Measurements from ENCODE around the gene AGPS. TPM values are rescaled to one million over a fixed set of nuclear protein-coding genes. Genes with fewer than 3 reads are reported as not detected.

AGPS gene
- total and polyA plus RNA-seq, 9 of the 15 experiments (the other 6 are each of a cell fraction or from before 2014, with no cell fraction given): 15.5 to 211 (median 63.1) TPM

DNA sequence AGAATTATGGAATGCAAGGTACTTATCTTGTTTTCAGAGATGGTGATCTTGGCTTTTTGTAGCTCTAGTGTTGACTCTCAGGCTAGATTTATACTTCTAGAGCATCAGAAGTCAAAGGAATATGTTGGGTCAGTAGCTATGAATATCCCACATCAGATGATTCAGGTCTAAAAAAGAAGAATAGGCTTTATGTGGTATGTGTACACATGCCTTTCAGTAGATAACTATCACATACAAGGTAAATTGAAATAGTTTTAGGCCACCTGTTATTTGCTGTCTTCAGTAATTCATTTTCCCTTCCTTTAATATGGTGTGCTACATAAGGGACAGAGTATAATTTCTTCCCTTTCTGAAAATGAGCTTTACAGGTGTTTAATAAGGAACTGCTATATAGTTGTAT lies 142.4 kb downstream of the AGPS start:
- in situ Hi-C loops (cut with MboI): no loop called here
- no peak for TF ChIP-seq BRD4 (IDR thresholded peaks at IDR 0.05)
- no peak for TF ChIP-seq EHMT2 (IDR thresholded peaks at IDR 0.05)
- TF ChIP-seq HDAC3 (IDR thresholded peaks at IDR 0.05; ENCODE audit: borderline replicate concordance, partially characterized antibody): no peak
- TF ChIP-seq, protein P1, sequence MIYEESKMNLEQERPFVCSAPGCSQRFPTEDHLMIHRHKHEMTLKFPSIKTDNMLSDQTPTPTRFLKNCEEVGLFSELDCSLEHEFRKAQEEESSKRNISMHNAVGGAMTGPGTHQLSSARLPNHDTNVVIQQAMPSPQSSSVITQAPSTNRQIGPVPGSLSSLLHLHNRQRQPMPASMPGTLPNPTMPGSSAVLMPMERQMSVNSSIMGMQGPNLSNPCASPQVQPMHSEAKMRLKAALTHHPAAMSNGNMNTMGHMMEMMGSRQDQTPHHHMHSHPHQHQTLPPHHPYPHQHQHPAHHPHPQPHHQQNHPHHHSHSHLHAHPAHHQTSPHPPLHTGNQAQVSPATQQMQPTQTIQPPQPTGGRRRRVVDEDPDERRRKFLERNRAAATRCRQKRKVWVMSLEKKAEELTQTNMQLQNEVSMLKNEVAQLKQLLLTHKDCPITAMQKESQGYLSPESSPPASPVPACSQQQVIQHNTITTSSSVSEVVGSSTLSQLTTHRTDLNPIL (CRISPR knock-in tag; IDR thresholded peaks at IDR 0.05): no peak
- TF ChIP-seq ZNF75A (CRISPR knock-in tag; IDR thresholded peaks at IDR 0.05): no peak
- no peak for TF ChIP-seq FOXP1 (CRISPR knock-in tag; IDR thresholded peaks at IDR 0.05)
- TF ChIP-seq NFE2 (IDR thresholded peaks at IDR 0.05; ENCODE audit: low read depth): no peak
- no peak for TF ChIP-seq ZNF140 (CRISPR knock-in tag; IDR thresholded peaks at IDR 0.05)
- TF ChIP-seq, protein P2, sequence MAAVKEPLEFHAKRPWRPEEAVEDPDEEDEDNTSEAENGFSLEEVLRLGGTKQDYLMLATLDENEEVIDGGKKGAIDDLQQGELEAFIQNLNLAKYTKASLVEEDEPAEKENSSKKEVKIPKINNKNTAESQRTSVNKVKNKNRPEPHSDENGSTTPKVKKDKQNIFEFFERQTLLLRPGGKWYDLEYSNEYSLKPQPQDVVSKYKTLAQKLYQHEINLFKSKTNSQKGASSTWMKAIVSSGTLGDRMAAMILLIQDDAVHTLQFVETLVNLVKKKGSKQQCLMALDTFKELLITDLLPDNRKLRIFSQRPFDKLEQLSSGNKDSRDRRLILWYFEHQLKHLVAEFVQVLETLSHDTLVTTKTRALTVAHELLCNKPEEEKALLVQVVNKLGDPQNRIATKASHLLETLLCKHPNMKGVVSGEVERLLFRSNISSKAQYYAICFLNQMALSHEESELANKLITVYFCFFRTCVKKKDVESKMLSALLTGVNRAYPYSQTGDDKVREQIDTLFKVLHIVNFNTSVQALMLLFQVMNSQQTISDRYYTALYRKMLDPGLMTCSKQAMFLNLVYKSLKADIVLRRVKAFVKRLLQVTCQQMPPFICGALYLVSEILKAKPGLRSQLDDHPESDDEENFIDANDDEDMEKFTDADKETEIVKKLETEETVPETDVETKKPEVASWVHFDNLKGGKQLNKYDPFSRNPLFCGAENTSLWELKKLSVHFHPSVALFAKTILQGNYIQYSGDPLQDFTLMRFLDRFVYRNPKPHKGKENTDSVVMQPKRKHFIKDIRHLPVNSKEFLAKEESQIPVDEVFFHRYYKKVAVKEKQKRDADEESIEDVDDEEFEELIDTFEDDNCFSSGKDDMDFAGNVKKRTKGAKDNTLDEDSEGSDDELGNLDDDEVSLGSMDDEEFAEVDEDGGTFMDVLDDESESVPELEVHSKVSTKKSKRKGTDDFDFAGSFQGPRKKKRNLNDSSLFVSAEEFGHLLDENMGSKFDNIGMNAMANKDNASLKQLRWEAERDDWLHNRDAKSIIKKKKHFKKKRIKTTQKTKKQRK (IDR thresholded peaks at IDR 0.05; ENCODE audit: borderline replicate concordance, low read depth, low read length): no peak
- TF ChIP-seq ZNF76 (CRISPR knock-in tag; IDR thresholded peaks at IDR 0.05; ENCODE audit: borderline replicate concordance): no peak
- TF ChIP-seq RBFOX2 (IDR thresholded peaks at IDR 0.05; ENCODE audit: low read depth, low read length): no peak
- TF ChIP-seq GATAD2B (IDR thresholded peaks at IDR 0.05; ENCODE audit: borderline replicate concordance): no peak
- TF ChIP-seq, protein P3, sequence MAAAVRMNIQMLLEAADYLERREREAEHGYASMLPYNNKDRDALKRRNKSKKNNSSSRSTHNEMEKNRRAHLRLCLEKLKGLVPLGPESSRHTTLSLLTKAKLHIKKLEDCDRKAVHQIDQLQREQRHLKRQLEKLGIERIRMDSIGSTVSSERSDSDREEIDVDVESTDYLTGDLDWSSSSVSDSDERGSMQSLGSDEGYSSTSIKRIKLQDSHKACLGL (CRISPR knock-in tag; IDR thresholded peaks at IDR 0.05; ENCODE audit: borderline replicate concordance, poor library complexity, severe bottlenecking): no peak
- TF ChIP-seq ILF3 (IDR thresholded peaks at IDR 0.05; ENCODE audit: borderline replicate concordance): no peak
- no peak for TF ChIP-seq SREBF1 (IDR thresholded peaks at IDR 0.05; ENCODE audit: borderline replicate concordance, low read depth, low read length)
- no peak for TF ChIP-seq RNF2 (IDR thresholded peaks at IDR 0.05)
- TF ChIP-seq, protein P4, sequence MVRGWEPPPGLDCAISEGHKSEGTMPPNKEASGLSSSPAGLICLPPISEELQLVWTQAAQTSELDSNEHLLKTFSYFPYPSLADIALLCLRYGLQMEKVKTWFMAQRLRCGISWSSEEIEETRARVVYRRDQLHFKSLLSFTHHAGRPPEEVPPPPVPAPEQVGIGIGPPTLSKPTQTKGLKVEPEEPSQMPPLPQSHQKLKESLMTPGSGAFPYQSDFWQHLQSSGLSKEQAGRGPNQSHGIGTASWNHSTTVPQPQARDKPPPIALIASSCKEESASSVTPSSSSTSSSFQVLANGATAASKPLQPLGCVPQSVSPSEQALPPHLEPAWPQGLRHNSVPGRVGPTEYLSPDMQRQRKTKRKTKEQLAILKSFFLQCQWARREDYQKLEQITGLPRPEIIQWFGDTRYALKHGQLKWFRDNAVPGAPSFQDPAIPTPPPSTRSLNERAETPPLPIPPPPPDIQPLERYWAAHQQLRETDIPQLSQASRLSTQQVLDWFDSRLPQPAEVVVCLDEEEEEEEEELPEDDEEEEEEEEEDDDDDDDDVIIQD (CRISPR knock-in tag; IDR thresholded peaks at IDR 0.05): no peak
- H3K9ac ChIP-seq (ENCODE audit: insufficient read depth in 1 of 2, low read depth in 2 of 2, low read length in 2 of 2): no peak overlapping the region
- H3K4me1 ChIP-seq (replicated peaks in 1 of 2; ENCODE audit: control insufficient read depth in 2 of 2, insufficient read depth in 2 of 2, low read length in 2 of 2): no peaks in the 10 kb centered on the region
- no peaks in the 10 kb centered on the region for H3K79me2 ChIP-seq (ENCODE audit: control insufficient read depth, insufficient read depth, low read length)
- H3K9me3 ChIP-seq (replicated peaks; ENCODE audit: control insufficient read depth, insufficient read depth, low read depth, low read length): no peaks in the 10 kb centered on the region
- BruUV-seq (replicated peaks): no TSS peak
- H4K20me1 ChIP-seq (replicated peaks; ENCODE audit: control insufficient read depth, insufficient read depth, low read length): no peaks in the 10 kb centered on the region
- no peak for ATAC-seq
- DNase-seq (ENCODE audit: extremely low read depth in 1 of 4, low spot score in 3 of 4): no peak
- ChIA-PET POLR2A (interaction anchor here (1.0 to 1.1 kb wide), 2 partner anchors 12 to 14 kb away, joined by 3 read pairs; no protein-coding TSS in a partner anchor), CTCF (ENCODE audit: low intra/inter-chr PET ratio) (no interaction called here)
- H3K4me3 ChIP-seq: no peak overlapping the region
- H2AFZ ChIP-seq (ENCODE audit: low read depth, low read length): no peak overlapping the region
- peaks cover 12% of the 10 kb centered on the region; the same call in 2 of the 3 replicates for H3K36me3 ChIP-seq (ENCODE audit: control insufficient read depth, insufficient read depth, low read length)
- H3K27me3 ChIP-seq (ENCODE audit: control insufficient read depth in 2 of 2, insufficient read depth in 2 of 2, low read length in 2 of 2): no peaks in the 10 kb centered on the region
- H3K9me1 ChIP-seq (ENCODE audit: control insufficient read depth, insufficient read depth, low read length): no peaks in the 10 kb centered on the region
- no peak overlapping the region for H3K27ac ChIP-seq (ENCODE audit: extremely low read depth, low read depth, low read length)
- intact Hi-C loops (cut with micrococcal nuclease): no loop called here
- no peak for FAIRE-seq
- H3K4me2 ChIP-seq (ENCODE audit: insufficient read depth, low read length): no peak overlapping the region
